Measurements from ENCODE around the gene HPCAL1. TPM values are rescaled to one million over a fixed set of nuclear protein-coding genes. Genes with fewer than 3 reads are reported as not detected.

Gene HPCAL1
- 10 to 100 TPM; 44.9 to 90.5 (median 65.8) TPM for total RNA-seq
- polyA plus RNA-seq = 100 to 1,000 TPM; 105 to 137 TPM
- 47.7 reads per million, percentile 70 among the genes with 10 or more reads in this experiment for total RNA-seq

GRCh38 chr2:10302479-10303180, at the start of gene HPCAL1:
Gene HPCAL1 (plus strand): TSS chr2:10302904. CDS start chr2:10419758, 116,854 bp downstream.
- POLR2A ChIA-PET = interaction anchor here (0.7 to 7.1 kb wide), 14 partner anchors 11 to 672 kb away, joined by 3 to 150 read pairs (median 4); partner anchors contain the start of genes ODC1 and YWHAQ

GRCh38 chr2:10253596-10254372, 48.9 kb upstream of the HPCAL1 start:
- Histone ChIP-seq H3K27ac (ENCODE audit: low read depth, low read length) (no peak overlapping the region), H3K4me3 (ENCODE audit: low read length) (no peak overlapping the region), H3K36me3 (ENCODE audit: control insufficient read depth in 2 of 3, insufficient read depth in 3 of 3, low read length in 3 of 3) (no peaks in the 10 kb centered on the region), H3K9me3 (ENCODE audit: control insufficient read depth in 2 of 3, low read length in 3 of 3) (peaks cover 0 to 6% (median 0%) of the 10 kb centered on the region in 3 experiments), H3K4me1 (ENCODE audit: control insufficient read depth in 2 of 2, insufficient read depth in 2 of 2, low read length in 2 of 2) (no peaks in the 10 kb centered on the region), H3K27me3 (ENCODE audit: control insufficient read depth in 2 of 2, insufficient read depth in 2 of 2, low read length in 2 of 2) (no peaks in the 10 kb centered on the region)
- Mint-ChIP-seq H3K9me3 (peaks cover 2 to 31% (median 11%) of the 10 kb centered on the region in 11 donors), H3K36me3 (peaks cover 0 to 13% (median 7%) of the 10 kb centered on the region in 5 donors), H3K27ac (no peak overlapping the region), H3K4me3 (no peak overlapping the region), H3K4me1 (peaks cover 0 to 19% (median 0%) of the 10 kb centered on the region in 7 donors), H3K27me3 (peaks cover 0 to 29% (median 2%) of the 10 kb centered on the region in 5 donors)
- intact Hi-C loops (cut with micrococcal nuclease) = no loop called here
- POLR2A ChIA-PET = no interaction called here
- ATAC-seq = no peak
- no peak for DNase-seq
- CTCF ChIA-PET = interaction anchor here (0.6 kb wide), 2 partner anchors 76 to 501 kb away, joined by 3 to 4 read pairs; no protein-coding TSS in a partner anchor

More at GRCh38 chr2:10302479-10303180, at the start of gene HPCAL1:
- Histone ChIP-seq H3K4me3 (ENCODE audit: low read length) (peak within 1 kb of the TSS; percentile 72), H3K4me1 (ENCODE audit: control insufficient read depth in 2 of 2, insufficient read depth in 2 of 2, low read length in 2 of 2) (peaks cover 42 to 62% of the 10 kb centered on the region in 2 donors), H3K27me3 (ENCODE audit: control insufficient read depth in 2 of 2, insufficient read depth in 2 of 2, low read length in 2 of 2) (no peaks in the 10 kb centered on the region), H3K9me3 (ENCODE audit: control insufficient read depth in 2 of 3, low read length in 3 of 3) (no peaks in the 10 kb centered on the region), H3K36me3 (ENCODE audit: control insufficient read depth in 2 of 3, insufficient read depth in 3 of 3, low read length in 3 of 3) (no peaks in the 10 kb centered on the region), H3K27ac (ENCODE audit: low read depth, low read length) (peak within 1 kb of the TSS; percentile 78)
- H3K4me1 Mint-ChIP-seq = peaks cover 46 to 77% (median 66%) of the 10 kb centered on the region in 7 donors
- intact Hi-C loops (cut with micrococcal nuclease) = loop anchor here (1.0 to 10.0 kb wide), 15 partner anchors 28 to 880 kb away; partner anchors contain the start of genes CPSF3 (in 2 of the 2), ITGB1BP1 (in 2 of the 2), ODC1 (in 2 of the 2) and TAF1B (in 2 of the 2)
- CTCF ChIA-PET = interaction anchor here (1.0 to 8.5 kb wide), 9 partner anchors 11 to 145 kb away, joined by 4 to 93 read pairs (median 6); partner anchors contain the start of gene ODC1
- peak; percentile 85 for ATAC-seq
- peak within 1 kb of the TSS; percentile 89 to 100 (median 99) for H3K4me3 Mint-ChIP-seq
- peaks cover 0 to 2% (median 0%) of the 10 kb centered on the region in 11 donors for H3K9me3 Mint-ChIP-seq
- peak; percentile 69 to 90 (median 84) for DNase-seq
- peak within 1 kb of the TSS; percentile 85 to 97 (median 94) for H3K27ac Mint-ChIP-seq
- H3K27me3 Mint-ChIP-seq = no peaks in the 10 kb centered on the region
- peaks cover 0 to 3% (median 0%) of the 10 kb centered on the region in 5 donors for H3K36me3 Mint-ChIP-seq

DNA sequence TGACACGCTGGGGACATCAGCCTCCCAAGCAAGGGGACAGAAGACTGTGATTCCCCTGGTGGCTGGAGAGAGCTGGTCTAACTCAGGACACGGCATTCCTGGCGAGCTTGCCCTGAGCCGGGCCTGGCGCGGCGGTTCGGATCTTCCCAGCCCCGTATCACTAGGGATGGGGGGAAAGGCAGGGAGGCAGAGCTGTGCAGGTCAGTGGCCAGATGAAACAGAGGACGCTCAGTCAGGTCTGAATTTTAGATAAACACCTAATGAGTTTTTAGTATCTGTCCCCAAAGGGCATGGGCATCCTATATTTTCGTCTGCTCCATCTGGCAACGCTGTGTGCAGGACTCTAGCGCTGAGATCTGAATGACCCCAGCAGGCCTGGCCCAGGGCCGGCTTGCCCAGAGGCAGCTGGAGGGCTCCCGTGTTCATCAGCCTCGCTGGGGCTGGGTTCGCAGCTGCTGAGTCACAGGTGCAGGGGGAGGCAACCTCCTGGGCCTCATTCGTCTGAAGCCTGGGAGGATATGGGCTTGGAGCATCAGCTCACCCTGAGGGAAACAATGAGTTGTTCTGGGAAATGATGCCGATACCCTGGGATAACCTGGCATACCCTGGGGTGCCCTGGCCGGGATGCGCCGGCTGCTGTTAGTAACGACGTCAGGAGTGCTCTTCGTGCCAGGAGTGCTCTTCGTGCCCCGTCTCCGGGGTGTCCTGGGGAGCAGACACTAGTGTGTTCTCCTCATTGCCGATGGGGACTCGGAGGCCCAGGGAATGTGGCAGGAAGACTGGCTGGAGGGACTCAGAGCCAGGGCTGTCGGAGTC, 48.1 kb upstream of the HPCAL1 start:
- CTCF ChIA-PET = no interaction called here
- no peak overlapping the region for H3K27ac Mint-ChIP-seq
- no peak for DNase-seq

GRCh38 chr2:10255189-10256030, 47.3 kb upstream of the HPCAL1 start:
- DNase-seq (no peak), ATAC-seq (no peak)
- CTCF ChIA-PET = no interaction called here
- H3K9me3 ChIP-seq (ENCODE audit: control insufficient read depth in 2 of 3, low read length in 3 of 3) = peaks cover 0 to 4% (median 0%) of the 10 kb centered on the region in 3 experiments
- no peak overlapping the region for H3K27ac Mint-ChIP-seq
- no peak overlapping the region for H3K4me3 Mint-ChIP-seq
- H3K36me3 ChIP-seq (ENCODE audit: control insufficient read depth in 2 of 3, insufficient read depth in 3 of 3, low read length in 3 of 3) = no peaks in the 10 kb centered on the region
- H3K27me3 ChIP-seq (ENCODE audit: control insufficient read depth in 2 of 2, insufficient read depth in 2 of 2, low read length in 2 of 2) = no peaks in the 10 kb centered on the region
- peaks cover 2 to 15% (median 5%) of the 10 kb centered on the region in 11 donors for H3K9me3 Mint-ChIP-seq
- no peak overlapping the region for H3K27ac ChIP-seq (ENCODE audit: low read depth, low read length)
- peaks cover 0 to 20% (median 2%) of the 10 kb centered on the region in 5 donors for H3K27me3 Mint-ChIP-seq
- H3K4me1 ChIP-seq (ENCODE audit: control insufficient read depth in 2 of 2, insufficient read depth in 2 of 2, low read length in 2 of 2) = no peaks in the 10 kb centered on the region
- H3K4me1 Mint-ChIP-seq = peaks cover 0 to 19% (median 0%) of the 10 kb centered on the region in 7 donors
- no peak overlapping the region for H3K4me3 ChIP-seq (ENCODE audit: low read length)
- intact Hi-C loops (cut with micrococcal nuclease) = no loop called here
- POLR2A ChIA-PET = no interaction called here
- peaks cover 0 to 8% (median 4%) of the 10 kb centered on the region in 5 donors for H3K36me3 Mint-ChIP-seq

More for the DNA sequence above, 48.1 kb upstream of the HPCAL1 start:
- no peaks in the 10 kb centered on the region for H3K4me1 ChIP-seq (ENCODE audit: control insufficient read depth in 2 of 2, insufficient read depth in 2 of 2, low read length in 2 of 2)
- POLR2A ChIA-PET = no interaction called here
- H3K9me3 ChIP-seq (ENCODE audit: control insufficient read depth in 2 of 3, low read length in 3 of 3) = peaks cover 0 to 6% (median 0%) of the 10 kb centered on the region in 3 experiments
- Mint-ChIP-seq H3K36me3 (peaks cover 0 to 13% (median 7%) of the 10 kb centered on the region in 5 donors), H3K27me3 (peaks cover 0 to 26% (median 2%) of the 10 kb centered on the region in 5 donors), H3K9me3 (peaks cover 2 to 23% (median 11%) of the 10 kb centered on the region in 11 donors), H3K4me3 (no peak overlapping the region), H3K4me1 (peaks cover 0 to 19% (median 0%) of the 10 kb centered on the region in 7 donors)
- no peak overlapping the region for H3K4me3 ChIP-seq (ENCODE audit: low read length)
- H3K36me3 ChIP-seq (ENCODE audit: control insufficient read depth in 2 of 3, insufficient read depth in 3 of 3, low read length in 3 of 3) = no peaks in the 10 kb centered on the region
- H3K27ac ChIP-seq (ENCODE audit: low read depth, low read length) = no peak overlapping the region
- intact Hi-C loops (cut with micrococcal nuclease) = no loop called here
- H3K27me3 ChIP-seq (ENCODE audit: control insufficient read depth in 2 of 2, insufficient read depth in 2 of 2, low read length in 2 of 2) = no peaks in the 10 kb centered on the region
- no peak for ATAC-seq

GRCh38 chr2:10256031-10256514, 46.6 kb upstream of the HPCAL1 start:
- Histone ChIP-seq H3K4me1 (ENCODE audit: control insufficient read depth in 2 of 2, insufficient read depth in 2 of 2, low read length in 2 of 2) (no peaks in the 10 kb centered on the region), H3K9me3 (ENCODE audit: control insufficient read depth in 2 of 3, low read length in 3 of 3) (no peaks in the 10 kb centered on the region), H3K4me3 (ENCODE audit: low read length) (no peak overlapping the region), H3K27me3 (ENCODE audit: control insufficient read depth in 2 of 2, insufficient read depth in 2 of 2, low read length in 2 of 2) (no peaks in the 10 kb centered on the region), H3K36me3 (ENCODE audit: control insufficient read depth in 2 of 3, insufficient read depth in 3 of 3, low read length in 3 of 3) (no peaks in the 10 kb centered on the region), H3K27ac (ENCODE audit: low read depth, low read length) (no peak overlapping the region)
- intact Hi-C loops (cut with micrococcal nuclease) = no loop called here
- peaks cover 0 to 8% (median 2%) of the 10 kb centered on the region in 11 donors for H3K9me3 Mint-ChIP-seq
- peaks cover 0 to 19% (median 0%) of the 10 kb centered on the region in 7 donors for H3K4me1 Mint-ChIP-seq
- H3K27ac Mint-ChIP-seq = no peak overlapping the region
- peaks cover 0 to 3% (median 0%) of the 10 kb centered on the region in 5 donors for H3K36me3 Mint-ChIP-seq
- ChIA-PET POLR2A (no interaction called here), CTCF (no interaction called here)
- no peak for DNase-seq
- H3K27me3 Mint-ChIP-seq = peaks cover 0 to 14% (median 2%) of the 10 kb centered on the region in 5 donors
- H3K4me3 Mint-ChIP-seq = no peak overlapping the region
- ATAC-seq = no peak
